IPS DF 6.9 (cell line): Measurements from ENCODE around the gene MYL4.
A peak's percentile ranks its signal among the peaks of the same experiment; 100 is the strongest.

ENCODE experiments used
- DNase-seq: peaks from one replicate; pipeline ENCODE4 v3.0.0-alpha.2; 2013; ENCODE audit warnings: low read depth, low spot score
- H3K27ac ChIP-seq: one replicate; pipeline ENCODE4 v1.5.1; 2013; ENCODE audit warnings: low read length, control low read depth
- H3K27me3 ChIP-seq: 2 replicates; pipeline ENCODE4 v1.6.1; 2013; ENCODE audit warnings: mild to moderate bottlenecking, low read length; ENCODE audit not compliant: control insufficient read depth, insufficient read depth
- H3K36me3 ChIP-seq: 2 replicates; pipeline ENCODE4 v1.6.1; 2013; ENCODE audit warnings: low read length; ENCODE audit not compliant: control insufficient read depth, insufficient read depth
- H3K4me1 ChIP-seq: 2 replicates; pipeline ENCODE4 v1.6.1; 2013; ENCODE audit warnings: low read length; ENCODE audit not compliant: control insufficient read depth, insufficient read depth
- H3K4me3 ChIP-seq: 2 replicates; pipeline ENCODE4 v1.5.1; 2013; ENCODE audit warnings: mild to moderate bottlenecking, low read length
- H3K9me3 ChIP-seq: 2 replicates; pipeline ENCODE4 v1.6.1; 2013; ENCODE audit warnings: low read length, inconsistent platforms; ENCODE audit not compliant: control insufficient read depth, insufficient read depth
- WGBS: extraction: QIAGEN DNeasy Blood & Tissue Kit; methylation state at CpG from one replicate; pipeline ENCODE4 v1.1.7; 2013; ENCODE audit warnings: mixed read lengths, missing lambda C conversion rate; ENCODE audit not compliant: insufficient read length, insufficient coverage; 5-methylcytosine and 5-hydroxymethylcytosine counted together

The MYL4 gene

GRCh38 chr17:47242648-47243047, 33.5 kb downstream of the MYL4 start:
- no peak overlapping the region for H3K27ac ChIP-seq
- WGBS = no CpG with 5 or more reads among the region's 2 CpGs
- no peak for DNase-seq

GRCh38 chr17:47243737-47244598, 34.8 kb downstream of the MYL4 start:
- no peaks in the 10 kb centered on the region for H3K4me1 ChIP-seq
- H3K4me3 ChIP-seq = no peak overlapping the region
- H3K36me3 ChIP-seq = no peaks in the 10 kb centered on the region
- H3K9me3 ChIP-seq = no peaks in the 10 kb centered on the region
- no CpG with 5 or more reads among the region's 9 CpGs for WGBS
- no peak for DNase-seq
- no peak overlapping the region for H3K27ac ChIP-seq
- no peaks in the 10 kb centered on the region for H3K27me3 ChIP-seq

More at GRCh38 chr17:47242648-47243047, 33.5 kb downstream of the MYL4 start:
- Histone ChIP-seq H3K4me3 (no peak overlapping the region), H3K4me1 (no peaks in the 10 kb centered on the region), H3K27me3 (no peaks in the 10 kb centered on the region), H3K9me3 (no peaks in the 10 kb centered on the region), H3K36me3 (no peaks in the 10 kb centered on the region)

- DNase-seq = no peak
- H3K9me3 ChIP-seq = no peaks in the 10 kb centered on the region
- no peaks in the 10 kb centered on the region for H3K4me1 ChIP-seq
- no peak overlapping the region for H3K4me3 ChIP-seq
- no peaks in the 10 kb centered on the region for H3K27me3 ChIP-seq
- H3K27ac ChIP-seq = no peak overlapping the region
- WGBS = no CpG with 5 or more reads among the region's 2 CpGs
- H3K36me3 ChIP-seq = no peaks in the 10 kb centered on the region
Observed at GRCh38 chr17:47244697-47245096, 35.5 kb downstream of the MYL4 start.

GRCh38 chr17:47246120-47246519, 37.0 kb downstream of the MYL4 start:
- DNase-seq = no peak
- H3K27ac ChIP-seq = no peak overlapping the region
- H3K9me3 ChIP-seq = no peaks in the 10 kb centered on the region
- no peaks in the 10 kb centered on the region for H3K36me3 ChIP-seq
- H3K27me3 ChIP-seq = no peaks in the 10 kb centered on the region
- H3K4me3 ChIP-seq = no peak overlapping the region
- H3K4me1 ChIP-seq = no peaks in the 10 kb centered on the region
- WGBS = no CpG with 5 or more reads among the region's 2 CpGs

- WGBS = 100% methylated on average over 2 of the region's 2 CpGs
- Histone ChIP-seq H3K4me3 (no peak overlapping the region), H3K9me3 (no peaks in the 10 kb centered on the region), H3K27ac (no peak overlapping the region), H3K4me1 (no peaks in the 10 kb centered on the region), H3K36me3 (no peaks in the 10 kb centered on the region), H3K27me3 (peaks cover 12% of the 10 kb centered on the region)
- DNase-seq = no peak
Observed at GRCh38 chr17:47250855-47251254, 41.7 kb downstream of the MYL4 start.

- DNase-seq = no peak
- Histone ChIP-seq H3K4me3 (no peak overlapping the region), H3K27ac (no peak overlapping the region), H3K9me3 (no peaks in the 10 kb centered on the region), H3K36me3 (no peaks in the 10 kb centered on the region), H3K4me1 (no peaks in the 10 kb centered on the region), H3K27me3 (peaks cover 12% of the 10 kb centered on the region)
- no CpG with 5 or more reads among the region's 1 CpG for WGBS
Observed at GRCh38 chr17:47251421-47251940, 42.3 kb downstream of the MYL4 start.

- Histone ChIP-seq H3K36me3 (no peaks in the 10 kb centered on the region), H3K9me3 (no peaks in the 10 kb centered on the region), H3K27me3 (peaks cover 12% of the 10 kb centered on the region), H3K27ac (no peak overlapping the region), H3K4me1 (no peaks in the 10 kb centered on the region), H3K4me3 (no peak overlapping the region)
- no CpG with 5 or more reads among the region's 1 CpG for WGBS
- no peak for DNase-seq
Observed at GRCh38 chr17:47252209-47252608, 43.1 kb downstream of the MYL4 start.

- no peaks in the 10 kb centered on the region for H3K4me1 ChIP-seq
- H3K9me3 ChIP-seq = no peaks in the 10 kb centered on the region
- no CpG with 5 or more reads among the region's 10 CpGs for WGBS
- H3K36me3 ChIP-seq = no peaks in the 10 kb centered on the region
- peaks cover 12% of the 10 kb centered on the region for H3K27me3 ChIP-seq
- peak overlapping the region; percentile 81; the same call in 1 of the 2 replicates for H3K4me3 ChIP-seq
- no peak for DNase-seq
- no peak overlapping the region for H3K27ac ChIP-seq
Observed at GRCh38 chr17:47252766-47253512, 43.8 kb downstream of the MYL4 start.

- H3K27me3 ChIP-seq = peaks cover 12% of the 10 kb centered on the region
- no peaks in the 10 kb centered on the region for H3K4me1 ChIP-seq
- peak within 1 kb of the TSS; percentile 81 for H3K4me3 ChIP-seq
- no peak within 1 kb of the TSS for H3K27ac ChIP-seq
- H3K36me3 ChIP-seq = no peaks in the 10 kb centered on the region
- no peak for DNase-seq
- H3K9me3 ChIP-seq = no peaks in the 10 kb centered on the region
- whole genome bisulfite sequencing = no CpG with 5 or more reads among the region's 112 CpGs
Observed at GRCh38 chr17:47253541-47254402, 44.6 kb downstream of the MYL4 start, which contains the start of gene ITGB3. Gene ITGB3 (plus strand): TSS chr17:47253827. CDS start chr17:47253862, 35 bp downstream.
